Panc1 (cell line): ENCODE measurements around the gene PHF5A.
"Not testable (repeated sequence)": the region's sequence is repeated elsewhere in the genome, so short reads cannot be mapped to it uniquely, and the experiment has no call there.

Source experiments
- POLR2AphosphoS5 ChIP-seq: IDR thresholded peaks from 2 replicates; pipeline ENCODE4 v1.6.1; 2012; ENCODE audit warnings: mild to moderate bottlenecking, low read depth, low read length, moderate library complexity
- TCF7L2 ChIP-seq: IDR thresholded peaks from 2 replicates; pipeline ENCODE4 v1.6.1; 2011; ENCODE audit warnings: mild to moderate bottlenecking, low read depth, low read length, inconsistent platforms
- TF ChIP-seq, protein P1 (sequence below): fragments of 450-650 bp; IDR thresholded peaks from 2 replicates; pipeline ENCODE4 v1.5.1; 2017; ENCODE audit warnings: mild to moderate bottlenecking

DNA sequence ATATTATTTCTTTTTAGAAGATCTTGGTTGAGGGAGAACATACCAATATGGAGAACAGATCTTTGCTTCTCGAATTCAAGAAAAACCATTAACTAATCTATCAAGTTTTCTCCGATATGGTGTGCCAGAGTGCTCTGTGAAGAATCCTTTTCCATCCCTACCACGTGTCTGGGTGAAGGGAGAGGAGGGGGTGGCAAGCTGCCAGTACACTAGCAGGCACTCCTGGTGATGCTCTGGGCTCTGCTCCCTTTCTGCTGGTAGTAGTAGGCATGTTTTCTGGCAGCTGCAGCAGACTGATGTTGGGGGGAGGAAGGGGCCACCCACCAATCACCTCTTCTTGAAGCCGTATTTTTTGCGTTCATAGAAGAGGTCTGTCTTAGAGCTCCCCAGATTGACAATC, 8.4 kb downstream of the PHF5A start:
- TF ChIP-seq TCF7L2, POLR2AphosphoS5: not testable (repeated sequence)
- TF ChIP-seq, protein P1, sequence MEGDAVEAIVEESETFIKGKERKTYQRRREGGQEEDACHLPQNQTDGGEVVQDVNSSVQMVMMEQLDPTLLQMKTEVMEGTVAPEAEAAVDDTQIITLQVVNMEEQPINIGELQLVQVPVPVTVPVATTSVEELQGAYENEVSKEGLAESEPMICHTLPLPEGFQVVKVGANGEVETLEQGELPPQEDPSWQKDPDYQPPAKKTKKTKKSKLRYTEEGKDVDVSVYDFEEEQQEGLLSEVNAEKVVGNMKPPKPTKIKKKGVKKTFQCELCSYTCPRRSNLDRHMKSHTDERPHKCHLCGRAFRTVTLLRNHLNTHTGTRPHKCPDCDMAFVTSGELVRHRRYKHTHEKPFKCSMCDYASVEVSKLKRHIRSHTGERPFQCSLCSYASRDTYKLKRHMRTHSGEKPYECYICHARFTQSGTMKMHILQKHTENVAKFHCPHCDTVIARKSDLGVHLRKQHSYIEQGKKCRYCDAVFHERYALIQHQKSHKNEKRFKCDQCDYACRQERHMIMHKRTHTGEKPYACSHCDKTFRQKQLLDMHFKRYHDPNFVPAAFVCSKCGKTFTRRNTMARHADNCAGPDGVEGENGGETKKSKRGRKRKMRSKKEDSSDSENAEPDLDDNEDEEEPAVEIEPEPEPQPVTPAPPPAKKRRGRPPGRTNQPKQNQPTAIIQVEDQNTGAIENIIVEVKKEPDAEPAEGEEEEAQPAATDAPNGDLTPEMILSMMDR: not testable (repeated sequence)
